ENCODE data around the gene PEAK1.

Gene PEAK1

GRCh38 chr15:77419836-77420609, at the start of gene PEAK1:
Gene PEAK1 (minus strand): TSS chr15:77420104. CDS start chr15:77181926, 238,178 bp downstream.
- DNase-seq (ENCODE audit: low read depth in 2 of 2), result peak; percentile 99 to 100

DNA sequence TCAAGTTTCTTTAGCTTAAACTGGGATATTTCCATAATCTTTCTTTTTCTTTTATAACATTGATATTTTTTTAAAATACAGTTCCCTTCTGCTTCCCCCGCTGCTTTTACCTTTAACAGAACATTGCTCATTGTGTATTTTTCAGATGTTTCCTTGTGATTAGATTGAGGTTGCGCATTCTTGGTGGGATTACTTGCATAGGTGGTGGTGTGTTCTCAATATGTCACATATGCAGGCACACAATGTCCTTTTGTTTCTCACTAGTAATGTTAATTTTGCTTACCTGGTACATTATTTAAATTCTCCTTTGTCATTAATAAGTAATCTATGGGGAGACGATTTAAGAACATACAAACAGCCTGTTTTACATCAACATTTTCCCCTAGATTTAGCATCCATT, 49.0 kb upstream of the PEAK1 start:
- DNase-seq (ENCODE audit: low read depth in 2 of 2), result no peak

- no peak for DNase-seq (ENCODE audit: low read depth in 2 of 2)
Measured at GRCh38 chr15:77466521-77466920, 46.6 kb upstream of the PEAK1 start.

GRCh38 chr15:77464129-77464865, 44.4 kb upstream of the PEAK1 start:
- DNase-seq (ENCODE audit: low read depth in 2 of 2), result no peak

DNA sequence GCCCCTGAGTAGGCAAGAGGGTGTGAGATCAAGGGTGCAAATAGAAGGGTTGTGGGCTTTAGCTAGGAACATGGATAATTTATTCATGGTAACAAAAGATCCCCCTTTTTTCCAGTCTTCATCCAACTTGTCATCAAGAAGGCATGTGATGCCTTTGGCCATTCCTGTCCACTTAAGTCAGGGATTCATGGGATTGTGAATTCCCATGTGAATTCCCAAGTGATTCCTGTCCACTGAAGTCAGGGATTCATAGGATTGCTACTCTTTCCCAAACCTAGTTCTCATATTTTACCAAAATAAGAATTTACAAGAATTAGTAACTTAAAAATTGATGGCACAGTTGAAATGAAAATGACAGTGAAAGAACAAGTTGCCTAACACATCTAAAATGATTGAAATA, 41.6 kb upstream of the PEAK1 start:
- DNase-seq (ENCODE audit: low read depth in 2 of 2), result no peak

- no peak for DNase-seq (ENCODE audit: low read depth in 2 of 2)
Measured at GRCh38 chr15:77459031-77459430, 39.1 kb upstream of the PEAK1 start.

DNA sequence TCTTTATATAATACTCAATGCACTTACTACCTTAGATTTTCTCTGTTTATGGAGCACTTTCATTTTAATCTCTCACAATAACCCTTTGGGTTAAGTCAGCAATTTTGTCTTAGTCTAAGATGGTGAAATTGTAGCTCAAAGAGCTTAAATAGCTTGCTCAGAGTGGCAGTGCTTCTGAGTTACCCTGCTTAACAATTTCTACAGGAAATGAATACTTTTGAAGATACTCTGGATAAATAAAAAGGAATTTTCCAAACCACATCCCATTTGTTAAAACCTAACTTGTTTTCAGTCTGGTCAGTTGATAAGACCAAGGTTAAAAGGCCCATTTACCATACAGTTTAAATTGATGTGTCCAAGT, 38.0 kb upstream of the PEAK1 start:
- no peak for DNase-seq (ENCODE audit: low read depth in 2 of 2)

DNA sequence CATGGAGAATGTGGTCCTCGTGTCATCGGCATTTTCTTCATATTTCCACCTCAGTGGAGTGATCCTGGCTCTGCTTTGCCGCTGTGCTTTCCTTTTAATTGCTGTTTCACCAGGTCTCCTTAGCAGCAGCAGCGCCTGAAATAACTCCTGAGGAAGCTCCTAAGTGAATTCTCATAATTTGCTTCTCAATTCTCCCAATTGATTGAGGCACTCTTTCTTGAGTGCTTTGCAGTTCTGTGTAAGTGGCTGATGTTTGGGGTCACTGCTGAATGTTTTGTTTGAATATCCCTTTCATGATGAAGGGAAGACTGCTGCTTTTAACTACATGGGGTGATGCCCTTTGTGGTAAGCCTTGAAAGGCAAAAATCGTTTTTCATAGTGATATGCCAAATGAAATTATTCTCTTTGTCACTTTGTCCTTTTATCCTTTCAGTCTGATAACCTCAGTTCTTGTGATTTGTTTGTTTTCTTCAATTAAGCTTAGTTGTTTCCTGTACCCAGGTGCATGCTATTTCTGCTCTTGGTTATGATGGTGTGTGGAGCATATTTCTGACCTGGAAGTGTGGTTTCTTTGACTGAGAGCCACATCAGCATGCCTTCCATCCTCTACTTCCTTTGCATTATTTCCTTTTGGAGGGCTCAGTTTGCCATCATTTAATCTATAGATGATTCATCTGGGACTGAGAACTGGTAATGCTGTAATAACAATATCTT, 37.4 kb upstream of the PEAK1 start:
- DNase-seq (ENCODE audit: low read depth in 2 of 2), result no peak

GRCh38 chr15:77456746-77457145, 36.8 kb upstream of the PEAK1 start:
- DNase-seq (ENCODE audit: low read depth in 2 of 2), result no peak

GRCh38 chr15:77455696-77456321, 35.9 kb upstream of the PEAK1 start:
- no peak for DNase-seq (ENCODE audit: low read depth in 2 of 2)

DNA sequence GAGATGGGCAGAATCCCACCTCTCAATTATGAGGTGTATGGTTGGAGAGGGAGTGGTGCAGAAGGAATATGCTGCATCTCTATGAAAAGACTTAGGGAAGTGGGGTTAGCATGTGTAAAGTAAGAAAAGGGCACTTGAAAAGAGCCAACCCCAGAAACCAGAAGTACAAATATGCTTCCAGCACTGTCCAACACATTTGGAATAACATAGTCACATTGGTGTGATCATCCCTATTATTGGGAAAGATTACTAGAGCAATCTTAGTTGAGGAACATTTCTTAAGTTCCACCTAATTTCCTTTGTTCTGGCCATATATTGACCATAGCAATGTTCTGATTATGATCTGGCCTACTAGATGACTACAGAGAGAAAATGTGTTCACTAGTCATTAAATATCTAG, 35.0 kb upstream of the PEAK1 start:
- DNase-seq (ENCODE audit: low read depth in 2 of 2), result no peak

- DNase-seq (ENCODE audit: low read depth in 2 of 2), result no peak
Measured at GRCh38 chr15:77454265-77454664, 34.4 kb upstream of the PEAK1 start.

DNA sequence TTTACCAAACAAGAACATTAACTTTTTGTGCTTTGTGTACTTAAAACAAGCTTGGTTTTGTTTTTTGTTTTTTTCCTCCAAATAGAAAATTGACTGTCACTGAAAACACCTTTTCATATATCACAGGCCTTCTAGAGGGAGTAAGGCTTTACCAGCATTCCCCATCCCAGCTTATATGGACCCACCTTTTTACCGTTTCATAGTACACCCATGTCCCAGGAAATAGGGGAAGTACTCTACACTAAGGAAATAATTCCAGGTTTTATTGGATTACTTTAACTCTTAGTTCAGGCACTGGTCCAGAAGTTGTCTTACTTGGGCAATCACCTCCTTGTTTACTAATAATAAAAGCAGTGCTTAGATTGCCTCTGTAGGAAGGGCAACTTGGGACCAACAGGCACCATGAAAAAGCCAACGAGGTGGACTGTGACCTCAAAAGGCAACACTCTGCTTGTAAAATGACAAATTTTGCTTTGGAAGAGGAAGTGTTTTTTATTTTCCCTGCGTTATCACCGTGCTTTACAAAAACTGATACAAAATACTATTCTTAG, 27.0 kb upstream of the PEAK1 start:
- DNase-seq (ENCODE audit: low read depth in 2 of 2), result no peak

- no peak for DNase-seq (ENCODE audit: low read depth in 2 of 2)
Measured at GRCh38 chr15:77440378-77440999, 20.6 kb upstream of the PEAK1 start.

DNA sequence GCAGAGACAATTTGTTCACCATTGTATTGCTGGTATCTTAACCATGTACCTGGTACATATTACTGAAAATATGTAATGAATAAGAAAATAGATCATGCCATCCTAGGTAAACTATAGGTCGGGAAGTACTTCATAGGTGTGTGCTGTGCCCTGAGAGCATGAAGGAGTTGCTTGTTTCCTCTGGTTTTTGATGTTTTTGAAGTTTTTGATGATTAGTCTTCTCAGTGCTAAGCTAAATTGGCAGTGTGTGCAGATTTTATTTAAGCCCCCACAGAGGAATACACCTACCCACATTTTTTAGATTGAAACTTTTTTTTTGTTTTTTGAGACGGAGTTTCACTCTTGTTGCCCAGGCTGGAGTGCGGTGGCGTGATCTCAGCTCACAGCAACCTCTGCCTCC, 17.4 kb upstream of the PEAK1 start:
- no peak for DNase-seq (ENCODE audit: low read depth in 2 of 2)

GRCh38 chr15:77436822-77437221, 16.9 kb upstream of the PEAK1 start:
- DNase-seq (ENCODE audit: low read depth in 2 of 2), result no peak

DNA sequence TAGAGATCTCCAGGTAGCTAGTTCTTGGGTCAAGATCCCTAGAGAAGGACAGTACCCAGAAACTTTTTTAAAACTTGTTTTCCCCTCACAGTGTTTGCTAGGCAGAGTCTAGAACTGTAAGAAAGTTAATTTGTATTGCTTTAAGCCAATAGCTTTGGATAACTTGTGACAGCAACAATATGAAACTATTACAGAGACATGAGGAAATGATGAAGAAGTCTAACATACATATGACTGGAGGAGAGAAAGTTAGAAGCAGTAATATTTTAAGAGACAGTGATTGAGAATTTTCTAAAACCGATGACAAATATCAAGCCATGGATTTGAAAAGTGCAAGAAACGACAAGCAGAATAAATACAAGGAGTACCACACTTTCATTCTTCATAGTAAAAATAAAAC, 10.7 kb upstream of the PEAK1 start:
- no peak for DNase-seq (ENCODE audit: low read depth in 2 of 2)

- no peak for DNase-seq (ENCODE audit: low read depth in 2 of 2)
Measured at GRCh38 chr15:77430213-77430612, 10.3 kb upstream of the PEAK1 start.

- no peak for DNase-seq (ENCODE audit: low read depth in 2 of 2)
Measured at GRCh38 chr15:77426871-77427270, 7.0 kb upstream of the PEAK1 start.

- no peak for DNase-seq (ENCODE audit: low read depth in 2 of 2)
Measured at GRCh38 chr15:77426377-77426776, 6.5 kb upstream of the PEAK1 start.

DNA sequence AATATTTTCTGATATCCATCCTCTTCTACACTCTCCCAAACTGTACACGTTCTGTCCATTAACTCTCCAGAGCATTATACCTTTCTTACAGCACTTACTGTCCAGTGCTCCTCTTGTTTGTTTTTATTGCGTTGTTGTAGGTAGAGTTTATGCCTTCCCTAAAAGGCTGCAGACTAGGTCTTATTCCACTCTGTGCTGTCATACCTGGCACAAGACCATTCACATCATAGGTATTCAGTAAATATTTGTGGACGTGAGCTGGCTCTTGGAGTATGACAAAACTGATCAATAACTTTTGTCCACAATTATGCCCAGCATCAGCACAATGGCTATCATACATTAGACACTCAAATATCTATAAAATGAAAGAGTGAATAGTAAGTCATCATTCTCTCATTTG, 5.2 kb upstream of the PEAK1 start:
- no peak for DNase-seq (ENCODE audit: low read depth in 2 of 2)

- no peak for DNase-seq (ENCODE audit: low read depth in 2 of 2)
Measured at GRCh38 chr15:77421370-77421700, 1.4 kb upstream of the PEAK1 start.
